Measurements from ENCODE around the gene C6orf163.

- no peak for TF ChIP-seq POLR2A (IDR thresholded peaks at IDR 0.05; ENCODE audit: low read depth, low read length)
- TF ChIP-seq RFX5 (IDR thresholded peaks at IDR 0.05; ENCODE audit: low read depth, low read length): no peak
- TF ChIP-seq, protein P1, sequence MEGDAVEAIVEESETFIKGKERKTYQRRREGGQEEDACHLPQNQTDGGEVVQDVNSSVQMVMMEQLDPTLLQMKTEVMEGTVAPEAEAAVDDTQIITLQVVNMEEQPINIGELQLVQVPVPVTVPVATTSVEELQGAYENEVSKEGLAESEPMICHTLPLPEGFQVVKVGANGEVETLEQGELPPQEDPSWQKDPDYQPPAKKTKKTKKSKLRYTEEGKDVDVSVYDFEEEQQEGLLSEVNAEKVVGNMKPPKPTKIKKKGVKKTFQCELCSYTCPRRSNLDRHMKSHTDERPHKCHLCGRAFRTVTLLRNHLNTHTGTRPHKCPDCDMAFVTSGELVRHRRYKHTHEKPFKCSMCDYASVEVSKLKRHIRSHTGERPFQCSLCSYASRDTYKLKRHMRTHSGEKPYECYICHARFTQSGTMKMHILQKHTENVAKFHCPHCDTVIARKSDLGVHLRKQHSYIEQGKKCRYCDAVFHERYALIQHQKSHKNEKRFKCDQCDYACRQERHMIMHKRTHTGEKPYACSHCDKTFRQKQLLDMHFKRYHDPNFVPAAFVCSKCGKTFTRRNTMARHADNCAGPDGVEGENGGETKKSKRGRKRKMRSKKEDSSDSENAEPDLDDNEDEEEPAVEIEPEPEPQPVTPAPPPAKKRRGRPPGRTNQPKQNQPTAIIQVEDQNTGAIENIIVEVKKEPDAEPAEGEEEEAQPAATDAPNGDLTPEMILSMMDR (conservative IDR thresholded peaks at IDR 0.05; ENCODE audit: low read depth, low read length): no peak
- TF ChIP-seq MAFK (IDR thresholded peaks at IDR 0.05; ENCODE audit: low read depth, low read length): no peak
- no peak for TF ChIP-seq FOS (IDR thresholded peaks at IDR 0.05; ENCODE audit: low read depth, low read length)
- TF ChIP-seq USF2 (IDR thresholded peaks at IDR 0.05; ENCODE audit: low read depth, low read length): no peak
Observed at GRCh38 chr6:87396595-87397392, 52.2 kb downstream of the C6orf163 start.

Measured in IMR-90 (cell line).